ENCODE data around the gene OR2J1. TPM values are rescaled to one million over a fixed set of nuclear protein-coding genes. Genes with fewer than 3 reads are reported as not detected.

Gene OR2J1
- total and polyA plus RNA-seq, 9 of the 15 experiments (the other 6 are each of a cell fraction or from before 2014, with no cell fraction given), result not detected

GRCh38 chr6:29142309-29142708, 43.0 kb downstream of the OR2J1 start:
- FAIRE-seq (no peak), DNase-seq (ENCODE audit: extremely low read depth in 1 of 4, low spot score in 3 of 4) (no peak), ATAC-seq (no peak)
- Histone ChIP-seq H3K79me2 (ENCODE audit: control insufficient read depth, insufficient read depth, low read length) (no peaks in the 10 kb centered on the region), H4K20me1 (replicated peaks; ENCODE audit: control insufficient read depth, insufficient read depth, low read length) (no peaks in the 10 kb centered on the region), H3K9ac (ENCODE audit: insufficient read depth in 1 of 2, low read depth in 2 of 2, low read length in 2 of 2) (no peak overlapping the region), H3K4me1 (replicated peaks in 1 of 2; ENCODE audit: control insufficient read depth in 2 of 2, insufficient read depth in 2 of 2, low read length in 2 of 2) (no peaks in the 10 kb centered on the region), H3K4me2 (ENCODE audit: insufficient read depth, low read length) (no peak overlapping the region), H3K27ac (ENCODE audit: extremely low read depth, low read depth, low read length) (no peak overlapping the region), H3K9me1 (ENCODE audit: control insufficient read depth, insufficient read depth, low read length) (no peaks in the 10 kb centered on the region), H3K36me3 (ENCODE audit: control insufficient read depth, insufficient read depth, low read length) (no peaks in the 10 kb centered on the region), H3K27me3 (ENCODE audit: control insufficient read depth in 2 of 2, insufficient read depth in 2 of 2, low read length in 2 of 2) (no peaks in the 10 kb centered on the region), H3K4me3 (no peak overlapping the region), H3K9me3 (replicated peaks; ENCODE audit: control insufficient read depth, insufficient read depth, low read depth, low read length) (no peaks in the 10 kb centered on the region), H2AFZ (ENCODE audit: low read depth, low read length) (no peak overlapping the region)
- intact Hi-C loops (cut with micrococcal nuclease), result no loop called here
- TF ChIP-seq BRD4 (IDR thresholded peaks at IDR 0.05), result no peak
- TF ChIP-seq USF2 (CRISPR knock-in tag; IDR thresholded peaks at IDR 0.05), result no peak
- no peak for TF ChIP-seq KDM2B (CRISPR knock-in tag; IDR thresholded peaks at IDR 0.05)
- no peak for TF ChIP-seq POLR2A (conservative IDR thresholded peaks at IDR 0.05)
- no peak for TF ChIP-seq ZBTB5 (IDR thresholded peaks at IDR 0.05)
- TF ChIP-seq CHD4 (IDR thresholded peaks at IDR 0.05; ENCODE audit: insufficient read depth, insufficient replicate concordance, low read depth, low read length, poor library complexity, severe bottlenecking), result no peak
- TF ChIP-seq E2F3 (CRISPR knock-in tag; IDR thresholded peaks at IDR 0.05), result no peak
- no peak for TF ChIP-seq ZNF699 (CRISPR knock-in tag; IDR thresholded peaks at IDR 0.05; ENCODE audit: insufficient replicate concordance)
- BruUV-seq (replicated peaks), result no TSS peak
- POLR2A ChIA-PET, result interaction anchor here (0.6 kb wide), 2 partner anchors 55 to 254 kb away, joined by 3 read pairs; no protein-coding TSS in a partner anchor
- CTCF ChIA-PET (ENCODE audit: low intra/inter-chr PET ratio), result no interaction called here
- in situ Hi-C loops (cut with MboI), result no loop called here

Data from K562 (cell line).